ENCODE measurements around the gene IFNAR2.

DNA sequence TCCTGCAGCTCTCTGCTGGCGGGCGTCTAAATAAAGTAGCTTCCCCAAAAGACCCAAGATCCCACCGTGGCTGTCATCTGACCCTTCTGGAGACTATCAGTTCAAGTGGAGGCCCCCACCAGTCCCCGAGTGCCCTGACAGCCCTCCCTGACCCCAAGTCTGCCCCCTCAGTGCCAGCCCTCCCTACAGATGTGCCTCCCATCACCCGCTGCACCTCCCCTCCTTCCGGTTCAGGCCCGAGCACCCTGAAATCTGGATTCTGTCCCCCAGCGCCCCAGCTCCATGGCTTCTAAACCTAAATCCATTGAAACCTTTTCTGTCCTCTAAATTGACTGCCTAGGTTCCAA, 37.0 kb downstream of the IFNAR2 start:
- TF ChIP-seq, protein P1, sequence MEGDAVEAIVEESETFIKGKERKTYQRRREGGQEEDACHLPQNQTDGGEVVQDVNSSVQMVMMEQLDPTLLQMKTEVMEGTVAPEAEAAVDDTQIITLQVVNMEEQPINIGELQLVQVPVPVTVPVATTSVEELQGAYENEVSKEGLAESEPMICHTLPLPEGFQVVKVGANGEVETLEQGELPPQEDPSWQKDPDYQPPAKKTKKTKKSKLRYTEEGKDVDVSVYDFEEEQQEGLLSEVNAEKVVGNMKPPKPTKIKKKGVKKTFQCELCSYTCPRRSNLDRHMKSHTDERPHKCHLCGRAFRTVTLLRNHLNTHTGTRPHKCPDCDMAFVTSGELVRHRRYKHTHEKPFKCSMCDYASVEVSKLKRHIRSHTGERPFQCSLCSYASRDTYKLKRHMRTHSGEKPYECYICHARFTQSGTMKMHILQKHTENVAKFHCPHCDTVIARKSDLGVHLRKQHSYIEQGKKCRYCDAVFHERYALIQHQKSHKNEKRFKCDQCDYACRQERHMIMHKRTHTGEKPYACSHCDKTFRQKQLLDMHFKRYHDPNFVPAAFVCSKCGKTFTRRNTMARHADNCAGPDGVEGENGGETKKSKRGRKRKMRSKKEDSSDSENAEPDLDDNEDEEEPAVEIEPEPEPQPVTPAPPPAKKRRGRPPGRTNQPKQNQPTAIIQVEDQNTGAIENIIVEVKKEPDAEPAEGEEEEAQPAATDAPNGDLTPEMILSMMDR (IDR thresholded peaks at IDR 0.05; ENCODE audit: low read depth, low read length), result no peak
- TF ChIP-seq EZH2phosphoT487 (IDR thresholded peaks at IDR 0.05; ENCODE audit: low read depth), result no peak

Data from OCI-LY3 (cell line).